IPS-20b (cell line): ENCODE results near the gene INPP1.
"Not testable (repeated sequence)": the region's sequence is repeated elsewhere in the genome, so short reads cannot be mapped to it uniquely, and the experiment has no call there.

Experiments
- H3K27ac ChIP-seq: one replicate; pipeline ENCODE4 v1.5.1; 2013; ENCODE audit warnings: low read length
- H3K27me3 ChIP-seq: 2 replicates; pipeline ENCODE4 v1.6.1; 2013; ENCODE audit warnings: mild to moderate bottlenecking, low read length, inconsistent platforms; ENCODE audit not compliant: insufficient read depth
- H3K36me3 ChIP-seq: 2 replicates; pipeline ENCODE4 v1.6.1; 2013; ENCODE audit warnings: low read depth, mild to moderate bottlenecking, inconsistent platforms, low read length, moderate library complexity; ENCODE audit not compliant: insufficient read depth
- H3K4me1 ChIP-seq: 2 replicates; pipeline ENCODE4 v1.6.1; 2013; ENCODE audit warnings: mild to moderate bottlenecking, control low read depth, inconsistent platforms, low read length, moderate library complexity; ENCODE audit not compliant: insufficient read depth
- H3K4me3 ChIP-seq: 2 replicates; pipeline ENCODE4 v1.5.1; 2013; ENCODE audit warnings: mild to moderate bottlenecking, low read length, inconsistent platforms
- H3K9ac ChIP-seq: 2 replicates; pipeline ENCODE4 v1.6.1; 2013; ENCODE audit warnings: low read depth, mild to moderate bottlenecking, inconsistent platforms, low read length, moderate library complexity
- H3K9me3 ChIP-seq: 2 replicates; pipeline ENCODE4 v1.6.1; 2013; ENCODE audit warnings: mild to moderate bottlenecking, low read depth, low read length, inconsistent platforms; ENCODE audit not compliant: insufficient read depth

Gene INPP1

DNA sequence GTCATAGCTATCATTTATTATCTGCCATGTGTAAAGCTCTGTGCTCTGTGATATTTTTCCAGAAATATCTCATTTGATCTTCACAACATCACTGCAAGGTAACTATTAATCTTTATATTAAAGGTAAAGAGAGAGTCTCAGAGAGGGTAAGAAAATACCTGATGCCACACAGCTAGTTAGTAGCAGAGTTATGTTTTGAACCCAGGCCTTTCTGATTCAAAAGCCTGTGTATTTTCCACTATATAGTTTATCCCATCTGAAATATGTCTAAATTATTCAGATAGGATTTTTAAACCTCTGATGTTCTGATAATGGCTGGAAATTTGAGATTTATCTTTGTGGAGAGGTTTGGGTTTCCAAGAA, 10.1 kb downstream of the INPP1 start:
- Histone ChIP-seq H3K4me1 (no peaks in the 10 kb centered on the region), H3K36me3 (no peaks in the 10 kb centered on the region), H3K4me3 (no peak overlapping the region), H3K27ac (no peak overlapping the region), H3K27me3 (no peaks in the 10 kb centered on the region), H3K9me3 (no peaks in the 10 kb centered on the region), H3K9ac (no peak overlapping the region)

DNA sequence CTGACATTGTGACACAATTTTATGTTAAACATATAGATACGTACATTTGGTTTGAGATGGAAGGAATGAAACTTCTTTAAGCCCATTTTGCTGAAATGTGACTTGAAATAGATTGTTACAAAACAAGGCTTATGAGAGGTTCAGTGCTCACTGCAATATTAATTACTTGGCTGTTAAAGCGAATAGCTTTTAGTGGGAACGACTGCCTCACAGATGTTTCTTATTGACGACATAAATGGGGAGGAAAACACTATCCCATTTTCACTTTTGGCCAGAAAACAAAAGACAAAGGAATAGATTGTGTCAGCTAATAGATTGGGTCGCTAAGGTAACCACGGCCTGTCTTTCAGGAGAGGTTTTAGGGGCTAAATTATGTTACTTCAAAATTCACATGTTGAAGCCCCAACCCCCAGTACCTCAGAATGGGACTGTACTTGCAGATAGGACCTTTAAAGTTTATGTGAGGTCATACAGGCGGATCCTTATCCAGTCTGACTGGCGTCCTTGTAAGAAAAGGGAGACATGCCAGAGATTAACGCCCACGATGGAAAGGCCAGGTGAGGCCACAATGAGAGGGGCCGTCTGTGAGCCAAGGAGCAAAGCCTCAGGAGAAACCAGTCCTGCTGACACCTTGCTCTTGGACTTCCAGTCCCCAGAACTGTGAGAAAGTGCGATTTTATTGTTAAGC, 10.8 kb downstream of the INPP1 start:
- Histone ChIP-seq H3K27ac (no peak overlapping the region), H3K9ac (no peak overlapping the region), H3K4me3 (no peak overlapping the region)

DNA sequence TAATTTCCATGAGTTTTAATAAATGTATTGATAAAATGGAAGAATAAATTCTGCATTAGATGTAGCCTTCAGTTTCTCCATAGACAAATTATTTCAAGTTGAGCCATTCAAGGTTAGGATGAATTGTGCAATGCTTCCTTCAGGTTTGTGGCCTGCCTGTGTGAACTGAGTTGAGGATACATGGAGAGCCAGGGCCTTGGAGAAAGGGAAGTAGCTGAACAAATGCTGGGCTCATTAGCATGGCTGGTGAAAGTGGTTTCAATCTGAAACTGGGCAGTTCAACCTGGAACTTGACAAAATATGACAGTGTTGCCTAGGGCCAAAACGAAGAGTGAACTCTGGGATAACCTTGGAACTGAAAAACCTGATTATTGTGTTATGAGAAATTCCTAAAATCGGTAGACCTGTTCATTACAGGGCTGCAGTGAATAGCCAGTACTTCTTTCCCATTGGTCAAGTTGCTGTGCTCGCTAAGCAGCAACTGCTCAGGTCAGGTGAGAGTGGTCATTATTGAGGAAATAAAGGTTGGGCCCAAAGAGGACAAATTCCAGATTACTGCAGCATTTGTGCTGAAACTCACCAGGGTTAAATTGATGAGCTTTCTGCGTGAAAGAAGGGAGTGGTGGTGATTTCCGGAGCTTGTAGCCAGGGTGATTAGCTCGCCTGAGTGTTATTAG, 12.7 kb downstream of the INPP1 start:
- Histone ChIP-seq H3K27me3 (no peaks in the 10 kb centered on the region), H3K9ac (no peak overlapping the region), H3K36me3 (no peaks in the 10 kb centered on the region), H3K4me3 (no peak overlapping the region), H3K27ac (no peak overlapping the region), H3K4me1 (no peaks in the 10 kb centered on the region), H3K9me3 (no peaks in the 10 kb centered on the region)

More for the DNA sequence above, 10.8 kb downstream of the INPP1 start:
- no peaks in the 10 kb centered on the region for H3K9me3 ChIP-seq
- H3K27me3 ChIP-seq = no peaks in the 10 kb centered on the region
- H3K36me3 ChIP-seq = no peaks in the 10 kb centered on the region
- H3K4me1 ChIP-seq = no peaks in the 10 kb centered on the region

DNA sequence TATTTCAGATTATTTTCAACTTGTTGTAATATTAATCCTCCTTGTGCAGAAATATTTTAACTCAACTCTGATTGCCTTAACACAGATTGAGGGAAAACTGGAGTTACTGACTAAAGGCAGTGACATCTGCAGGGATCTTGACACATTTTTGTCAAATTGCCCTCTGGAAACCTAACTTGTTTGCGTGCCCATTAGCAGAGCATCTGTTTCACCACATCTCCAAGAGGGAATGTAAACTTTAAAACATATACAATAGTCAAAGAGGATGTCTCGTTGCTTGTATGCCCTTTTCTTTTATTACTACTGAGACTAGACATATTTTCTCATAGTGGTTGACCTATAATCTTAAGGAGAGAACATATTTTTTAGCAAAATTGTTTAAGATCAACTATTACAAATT, 14.2 kb downstream of the INPP1 start:
- no peak overlapping the region for H3K27ac ChIP-seq
- no peak overlapping the region for H3K4me3 ChIP-seq
- no peak overlapping the region for H3K9ac ChIP-seq
- no peaks in the 10 kb centered on the region for H3K4me1 ChIP-seq
- no peaks in the 10 kb centered on the region for H3K9me3 ChIP-seq
- H3K36me3 ChIP-seq = no peaks in the 10 kb centered on the region
- H3K27me3 ChIP-seq = no peaks in the 10 kb centered on the region

DNA sequence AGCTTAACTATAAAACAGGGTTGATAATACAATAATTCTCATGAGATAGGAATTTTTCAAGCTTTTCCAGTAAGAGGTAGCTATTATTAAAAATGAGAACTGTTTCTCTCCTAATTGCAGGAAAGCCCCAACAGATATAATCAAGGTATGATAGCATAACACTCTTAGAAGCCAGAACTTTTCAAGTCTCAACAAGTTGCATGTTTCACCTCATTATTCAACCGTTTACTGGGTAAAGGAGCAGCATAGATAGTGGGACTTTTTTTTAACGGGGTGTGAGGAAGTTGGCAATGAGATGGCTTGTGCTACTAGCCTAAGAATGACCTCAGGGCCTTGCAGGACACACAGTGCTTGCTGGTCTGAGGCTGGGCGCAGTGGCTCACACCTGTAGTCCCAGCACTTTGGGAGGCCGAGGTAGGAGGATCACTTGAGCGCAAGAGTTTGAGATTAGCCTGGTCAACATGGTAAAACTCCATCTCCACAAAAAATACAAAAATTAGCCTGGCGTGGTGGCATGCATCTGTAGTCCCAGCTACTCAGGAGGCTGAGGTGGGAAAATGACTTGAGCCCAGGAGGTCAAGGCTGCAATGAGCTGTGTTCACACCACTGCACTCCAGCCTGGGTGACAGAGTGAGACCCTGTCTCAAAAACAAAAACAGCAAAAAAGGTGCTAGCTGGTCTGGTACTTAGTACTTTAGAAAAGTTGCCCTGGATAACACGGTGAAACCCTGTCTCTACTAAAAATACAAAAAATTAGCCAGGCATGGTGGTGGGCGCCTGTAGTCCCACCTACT, 15.5 kb downstream of the INPP1 start:
- not testable (repeated sequence) for H3K27me3 ChIP-seq, H3K27ac ChIP-seq, H3K4me3 ChIP-seq, H3K9me3 ChIP-seq, H3K36me3 ChIP-seq, H3K9ac ChIP-seq, H3K4me1 ChIP-seq

DNA sequence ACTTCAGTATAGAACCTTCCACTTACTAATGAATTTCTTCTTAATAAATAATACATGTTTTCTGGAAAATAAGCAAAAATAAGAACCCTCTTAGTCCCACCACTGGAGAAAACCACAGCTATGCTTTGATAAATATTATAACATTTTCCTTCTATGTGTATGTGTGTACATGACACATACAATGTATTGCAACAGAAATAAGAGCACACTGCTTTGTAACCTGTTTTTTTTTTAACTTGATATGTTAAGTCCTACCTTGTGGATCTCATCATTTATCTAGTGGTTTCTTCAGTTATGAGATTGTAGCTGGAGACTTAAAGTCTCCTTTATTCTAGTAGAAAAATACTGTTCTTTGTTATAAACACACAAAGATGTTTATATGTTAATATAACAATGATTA, 17.2 kb downstream of the INPP1 start:
- Histone ChIP-seq H3K9me3 (no peaks in the 10 kb centered on the region), H3K27me3 (no peaks in the 10 kb centered on the region), H3K4me1 (no peaks in the 10 kb centered on the region), H3K9ac (no peak overlapping the region), H3K4me3 (no peak overlapping the region), H3K27ac (no peak overlapping the region), H3K36me3 (no peaks in the 10 kb centered on the region)

DNA sequence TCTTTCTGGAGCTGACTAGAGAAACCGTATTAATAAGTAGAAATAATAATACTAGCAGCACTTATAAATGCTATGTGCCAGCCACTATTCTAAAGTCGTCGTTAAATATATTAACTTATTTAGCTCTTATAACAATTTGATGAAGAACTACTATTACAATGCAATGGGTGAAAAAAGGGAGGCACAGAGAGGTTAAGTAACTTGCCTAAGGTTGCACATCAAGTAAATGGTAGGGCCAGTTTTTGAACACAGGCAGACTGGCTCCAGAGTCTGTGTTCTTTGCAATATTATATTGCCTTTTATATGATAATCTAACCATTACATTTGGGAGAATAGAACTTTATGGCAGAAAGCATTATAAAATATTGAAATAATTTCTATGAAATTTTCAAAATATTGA, 17.6 kb downstream of the INPP1 start:
- H3K9me3 ChIP-seq = no peaks in the 10 kb centered on the region
- H3K36me3 ChIP-seq = no peaks in the 10 kb centered on the region
- H3K27me3 ChIP-seq = no peaks in the 10 kb centered on the region
- no peaks in the 10 kb centered on the region for H3K4me1 ChIP-seq
- H3K9ac ChIP-seq = no peak overlapping the region
- no peak overlapping the region for H3K27ac ChIP-seq
- H3K4me3 ChIP-seq = no peak overlapping the region

DNA sequence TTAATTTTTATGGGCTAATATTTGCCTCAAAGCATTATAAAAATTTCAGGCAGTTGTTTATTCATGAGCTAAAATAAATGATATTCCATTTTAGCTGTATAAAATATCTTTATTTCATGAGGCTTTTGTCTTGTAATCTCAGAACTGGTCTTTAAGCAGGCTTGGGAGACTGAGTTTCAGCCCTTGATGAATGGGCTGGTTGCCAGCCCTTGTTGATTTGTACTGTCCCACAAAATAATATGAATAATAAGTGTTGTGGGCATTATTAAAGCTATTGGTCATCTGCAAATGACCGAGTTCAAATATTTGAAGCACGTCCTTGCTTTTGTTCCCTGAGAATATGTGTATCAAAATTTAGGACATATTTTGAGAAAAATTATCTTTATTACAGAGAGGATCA, 18.2 kb downstream of the INPP1 start:
- Histone ChIP-seq H3K27ac (no peak overlapping the region), H3K9ac (no peak overlapping the region), H3K27me3 (no peaks in the 10 kb centered on the region), H3K36me3 (no peaks in the 10 kb centered on the region), H3K9me3 (no peaks in the 10 kb centered on the region), H3K4me3 (no peak overlapping the region), H3K4me1 (no peaks in the 10 kb centered on the region)

DNA sequence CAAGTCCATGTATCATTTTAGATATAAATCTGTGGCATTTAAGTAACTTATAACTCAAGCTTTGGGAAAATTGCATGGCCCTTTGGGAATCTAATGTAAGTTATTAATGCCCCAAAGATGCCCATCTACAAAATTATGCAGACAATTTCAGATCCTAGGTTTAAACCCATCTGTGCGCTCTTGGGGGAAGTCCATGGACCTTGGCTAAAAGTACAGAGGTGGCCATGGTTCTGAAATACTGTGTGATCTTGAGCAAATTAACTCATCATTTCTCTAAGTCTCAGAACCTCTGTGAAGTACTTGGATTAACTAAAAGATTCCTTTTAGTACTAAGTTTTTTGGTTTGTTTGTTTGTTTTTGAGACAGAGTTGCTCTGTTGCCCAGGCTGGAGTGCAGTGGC, 19.5 kb downstream of the INPP1 start:
- Histone ChIP-seq H3K4me3 (no peak overlapping the region), H3K9me3 (no peaks in the 10 kb centered on the region), H3K9ac (no peak overlapping the region), H3K36me3 (no peaks in the 10 kb centered on the region), H3K27me3 (no peaks in the 10 kb centered on the region), H3K27ac (no peak overlapping the region), H3K4me1 (no peaks in the 10 kb centered on the region)

DNA sequence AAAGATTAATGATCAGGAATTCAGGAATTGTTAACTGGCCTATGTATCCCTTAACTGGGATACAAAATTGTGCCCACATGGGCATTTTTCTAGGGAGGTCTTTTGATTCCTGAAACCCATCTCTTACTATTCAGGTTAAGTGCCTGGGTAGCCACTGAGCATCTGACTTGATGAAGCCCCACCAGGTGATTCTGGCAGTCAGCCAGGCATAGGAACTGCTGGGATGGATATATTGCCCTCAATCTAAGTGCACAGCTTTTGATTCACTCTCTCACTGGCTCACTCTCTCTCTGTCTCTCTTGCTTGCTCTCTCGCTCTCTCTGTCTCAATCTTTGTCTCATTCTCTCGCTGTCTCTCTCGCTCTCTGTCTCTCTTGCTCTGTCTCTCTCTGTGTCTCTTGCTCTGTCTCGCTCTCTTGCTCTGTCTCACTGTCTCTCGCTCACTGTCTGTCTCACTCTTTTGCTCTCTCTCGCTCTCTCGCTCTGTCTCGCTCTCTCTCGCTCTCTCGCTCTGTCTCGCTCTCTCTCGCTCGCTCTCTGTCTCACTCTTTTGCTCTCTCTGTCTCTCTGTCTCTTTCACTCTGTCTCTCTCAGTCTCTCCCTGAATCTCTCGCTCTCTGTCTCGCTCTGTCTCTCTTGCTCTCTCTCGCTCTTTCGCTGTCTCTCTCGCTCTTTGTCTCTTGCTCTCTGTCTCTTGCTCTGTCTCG, 22.3 kb downstream of the INPP1 start:
- Histone ChIP-seq H3K9ac (no peak overlapping the region), H3K4me1 (no peaks in the 10 kb centered on the region), H3K27ac (no peak overlapping the region), H3K4me3 (no peak overlapping the region), H3K27me3 (no peaks in the 10 kb centered on the region), H3K36me3 (no peaks in the 10 kb centered on the region), H3K9me3 (no peaks in the 10 kb centered on the region)

DNA sequence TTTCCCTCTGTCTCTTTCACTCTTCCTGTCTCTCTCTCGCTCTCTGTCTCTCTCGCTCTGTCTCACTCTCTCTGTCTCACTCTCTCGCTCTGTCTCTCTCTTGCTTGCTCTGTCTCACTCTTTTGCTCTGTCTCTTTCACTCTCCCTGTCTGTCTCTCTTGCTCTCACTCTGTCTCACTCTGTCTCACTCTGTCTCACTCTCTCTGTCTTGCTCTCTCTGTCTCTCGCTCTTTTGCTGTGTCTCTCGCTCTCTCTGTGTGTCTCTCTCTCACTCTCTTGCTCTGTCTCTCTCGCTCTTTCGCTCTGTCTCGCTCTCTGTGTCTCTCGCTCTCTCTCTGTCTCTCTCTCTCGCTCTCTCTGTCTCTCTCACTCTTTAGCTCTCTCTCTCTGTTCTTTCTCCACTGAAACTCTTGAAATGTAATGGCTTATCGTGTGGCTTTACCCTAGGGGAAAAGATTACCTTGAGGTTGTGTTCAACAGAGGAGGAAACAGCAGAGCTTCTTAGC, 22.9 kb downstream of the INPP1 start:
- H3K9me3 ChIP-seq = no peaks in the 10 kb centered on the region
- H3K36me3 ChIP-seq = no peaks in the 10 kb centered on the region
- no peaks in the 10 kb centered on the region for H3K27me3 ChIP-seq
- H3K27ac ChIP-seq = no peak overlapping the region
- no peak overlapping the region for H3K4me3 ChIP-seq
- no peak overlapping the region for H3K9ac ChIP-seq
- H3K4me1 ChIP-seq = no peaks in the 10 kb centered on the region
